BLaER1 (cell line): ENCODE results near the gene ADAM15.

Experiments used
- H3K27ac ChIP-seq: shearing (Covaris generic); formaldehyde crosslinking; 2 replicates; pipeline ENCODE4 v1.8.1; 2022
- H3K27me3 ChIP-seq: shearing (Covaris generic); formaldehyde crosslinking; 2 replicates; pipeline ENCODE4 v1.8.1; 2022
- H3K36me3 ChIP-seq: shearing (Covaris generic); formaldehyde crosslinking; 2 replicates; pipeline ENCODE4 v1.8.1; 2022
- H3K4me1 ChIP-seq: shearing (Covaris generic); formaldehyde crosslinking; 2 replicates; pipeline ENCODE4 v1.8.1; 2022
- H3K4me2 ChIP-seq: shearing (Covaris generic); formaldehyde crosslinking; 2 replicates; pipeline ENCODE4 v1.8.1; 2022
- H3K4me3 ChIP-seq: shearing (Covaris generic); formaldehyde crosslinking; 2 replicates; pipeline ENCODE4 v1.8.1; 2022
- H3K9ac ChIP-seq: shearing (Covaris generic); formaldehyde crosslinking; 2 replicates; pipeline ENCODE4 v1.8.1; 2022
- H3K9me3 ChIP-seq: shearing (Covaris generic); formaldehyde crosslinking; 2 replicates; pipeline ENCODE4 v1.8.1; 2022
- H4K20me1 ChIP-seq: shearing (Covaris generic); formaldehyde crosslinking; 2 replicates; pipeline ENCODE4 v1.8.1; 2022
- Cebpa-rat ChIP-seq: shearing (Covaris generic); IDR thresholded peaks from 2 replicates; pipeline ENCODE4 v1.8.1; 2022

The ADAM15 gene

DNA sequence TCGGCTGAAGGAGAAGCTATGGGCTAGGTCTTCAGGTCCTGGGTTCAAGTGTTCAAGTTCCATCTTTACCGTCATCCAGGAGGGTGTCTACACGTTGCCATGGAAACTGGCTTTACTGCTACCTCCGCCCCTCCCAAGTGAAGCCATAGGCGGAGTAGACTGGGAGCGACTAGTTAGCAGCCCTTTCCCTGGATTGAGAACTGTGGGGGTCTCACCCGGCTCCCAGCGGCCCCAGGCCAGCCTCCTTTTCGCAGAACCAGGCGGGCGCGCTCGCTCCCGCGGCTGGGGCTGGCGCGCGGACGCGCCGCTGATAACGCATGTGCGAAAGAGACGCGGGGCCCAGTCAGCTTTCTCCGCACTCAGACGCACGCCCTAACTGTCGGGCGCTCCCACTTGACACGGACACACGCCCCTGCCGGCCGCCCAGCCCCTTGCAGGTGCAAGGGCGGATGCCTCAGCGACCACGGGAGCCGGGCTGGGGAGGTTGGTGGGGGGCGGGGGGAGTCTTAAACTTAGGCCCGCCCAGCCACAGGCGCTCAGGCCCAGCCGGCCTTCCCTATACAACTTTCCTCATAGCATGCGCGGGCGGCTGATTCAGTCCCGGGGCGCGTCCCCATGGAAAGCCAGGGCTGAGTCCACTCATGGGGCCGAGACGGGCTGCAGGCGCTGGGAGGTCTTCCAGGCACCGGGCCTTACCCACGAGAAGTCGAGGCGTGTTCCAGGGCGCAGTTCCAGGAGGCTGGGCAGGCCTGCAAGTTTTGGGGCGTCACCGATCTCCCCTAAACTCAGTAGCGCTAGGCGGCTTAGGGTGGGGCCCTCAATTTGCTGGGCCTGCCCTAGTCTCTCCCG is 19.8 kb downstream of the ADAM15 start:
- no peaks in the 10 kb centered on the region for H3K27me3 ChIP-seq
- H4K20me1 ChIP-seq = peaks cover 15% of the 10 kb centered on the region
- H3K9ac ChIP-seq = peak overlapping the region; percentile 77
- H3K9me3 ChIP-seq = no peaks in the 10 kb centered on the region
- peak overlapping the region; percentile 62 for H3K4me3 ChIP-seq
- peak overlapping the region; percentile 93 for H3K27ac ChIP-seq
- peaks cover 100% of the 10 kb centered on the region for H3K4me1 ChIP-seq
- H3K4me2 ChIP-seq = peak overlapping the region; percentile 100
- TF ChIP-seq Cebpa-rat = no peak
- H3K36me3 ChIP-seq = peaks cover 36% of the 10 kb centered on the region

DNA sequence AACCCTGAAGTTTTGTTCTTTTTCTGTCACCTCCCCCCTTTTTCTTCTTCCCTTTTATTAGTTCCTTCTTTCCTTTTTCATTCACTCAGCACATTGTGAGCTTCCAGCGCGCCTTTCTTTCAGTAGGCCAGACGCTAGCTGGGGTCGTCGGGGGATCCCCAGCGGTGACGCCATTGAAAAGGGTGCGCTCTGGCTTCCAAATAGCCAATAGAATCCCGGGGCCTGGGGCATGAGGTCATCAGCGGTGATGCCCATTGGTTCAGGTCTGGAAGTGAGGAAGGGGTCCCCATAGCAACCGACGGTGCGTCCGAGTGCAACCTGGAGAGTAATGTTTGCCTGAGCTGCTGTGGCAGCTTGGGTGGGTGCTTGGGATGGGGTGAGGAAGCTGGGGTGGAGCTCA is 20.6 kb downstream of the ADAM15 start:
- peak overlapping the region; percentile 77 for H3K9ac ChIP-seq
- H3K9me3 ChIP-seq = no peaks in the 10 kb centered on the region
- peak overlapping the region; percentile 93 for H3K27ac ChIP-seq
- peaks cover 7% of the 10 kb centered on the region for H4K20me1 ChIP-seq
- peaks cover 100% of the 10 kb centered on the region for H3K4me1 ChIP-seq
- H3K36me3 ChIP-seq = peaks cover 28% of the 10 kb centered on the region
- no peak for TF ChIP-seq Cebpa-rat
- H3K4me2 ChIP-seq = peak overlapping the region; percentile 100
- peak overlapping the region; percentile 62 for H3K4me3 ChIP-seq
- H3K27me3 ChIP-seq = no peaks in the 10 kb centered on the region

DNA sequence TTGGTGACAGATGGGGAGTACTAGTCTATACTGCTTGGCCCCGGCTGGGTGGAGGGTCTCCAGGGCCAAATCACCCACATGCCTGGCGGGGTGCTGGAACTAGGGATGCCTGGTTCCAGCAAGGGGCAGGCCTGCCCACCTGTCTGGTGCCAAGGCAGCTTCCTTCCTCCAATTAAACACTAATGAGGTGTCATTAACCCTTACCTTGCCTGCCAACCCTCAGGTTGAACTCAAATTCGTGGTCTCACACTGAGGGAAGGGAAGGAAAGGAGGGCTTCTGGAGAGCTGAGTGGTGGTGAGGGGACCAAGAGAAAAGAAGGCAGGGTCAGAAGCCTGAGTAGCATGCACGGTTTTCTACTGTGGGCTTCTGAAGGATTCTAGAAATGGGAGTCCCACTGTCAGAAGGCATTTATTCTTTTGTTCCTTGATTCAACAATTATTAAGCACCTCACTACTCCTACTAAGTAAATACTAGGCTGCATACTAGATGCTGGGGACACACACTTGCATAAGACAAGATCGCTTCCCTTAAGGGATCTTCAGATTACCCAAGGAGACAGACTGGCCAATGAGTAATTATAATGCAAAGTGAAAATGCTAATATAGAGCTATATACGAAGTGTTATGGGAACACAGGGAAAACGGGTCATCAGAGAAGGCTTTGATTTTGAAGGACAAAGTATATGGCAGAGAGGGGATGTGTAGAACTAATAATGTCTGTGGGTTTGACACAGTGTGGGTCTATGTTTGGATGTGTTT is 21.6 kb downstream of the ADAM15 start:
- H3K4me3 ChIP-seq = no peak overlapping the region; the same call in 1 of the 2 replicates
- H3K27ac ChIP-seq = peak overlapping the region; percentile 93
- no peak for TF ChIP-seq Cebpa-rat
- peak overlapping the region; percentile 77 for H3K9ac ChIP-seq
- no peaks in the 10 kb centered on the region for H3K27me3 ChIP-seq
- H3K36me3 ChIP-seq = peaks cover 18% of the 10 kb centered on the region
- no peaks in the 10 kb centered on the region for H4K20me1 ChIP-seq
- peak overlapping the region; percentile 100 for H3K4me2 ChIP-seq
- H3K9me3 ChIP-seq = no peaks in the 10 kb centered on the region
- peaks cover 100% of the 10 kb centered on the region for H3K4me1 ChIP-seq

DNA sequence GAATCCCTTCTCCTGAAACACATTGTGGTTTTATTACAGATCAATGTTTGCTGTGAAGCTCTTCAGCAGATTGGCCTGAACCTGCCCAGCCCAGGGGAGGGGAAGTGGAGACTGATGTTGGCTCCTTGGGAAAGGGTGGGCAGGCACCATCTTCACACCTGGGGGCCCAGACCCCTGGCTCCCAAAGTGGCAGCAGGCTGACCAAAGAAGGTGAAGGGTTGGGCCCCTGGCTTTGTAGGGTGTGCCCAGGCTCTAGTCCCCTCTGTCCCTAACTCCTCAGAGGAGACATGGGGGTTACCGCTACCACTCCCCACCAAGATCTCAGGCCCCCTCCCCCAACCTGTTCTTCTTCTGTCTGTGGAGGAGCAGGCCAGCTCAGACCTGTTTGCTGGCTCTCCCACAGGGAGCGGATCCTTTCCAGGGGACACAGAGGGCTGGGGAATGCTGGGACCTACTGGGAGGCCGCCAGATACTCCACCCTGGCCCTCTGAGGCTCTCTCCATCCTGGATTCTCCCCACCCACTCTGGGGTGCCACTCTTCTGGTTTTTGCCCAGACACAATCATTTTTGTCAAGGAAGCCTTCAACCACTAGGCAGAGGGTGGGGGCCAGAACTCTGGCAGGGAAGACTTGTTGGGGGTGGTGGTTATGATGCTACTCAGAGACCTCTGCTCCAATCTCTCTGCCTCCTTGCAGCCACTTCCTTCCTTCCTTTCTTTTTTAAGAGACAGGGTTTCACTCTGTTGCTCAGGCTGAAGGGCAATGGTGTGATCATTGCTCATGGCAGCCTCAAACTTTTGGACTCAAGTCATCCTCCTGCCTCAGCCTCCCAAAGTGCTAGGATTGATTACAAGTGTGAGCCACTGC is 22.5 kb downstream of the ADAM15 start:
- H4K20me1 ChIP-seq = no peaks in the 10 kb centered on the region
- H3K36me3 ChIP-seq = peaks cover 9% of the 10 kb centered on the region
- no peak for TF ChIP-seq Cebpa-rat
- peak overlapping the region; percentile 93 for H3K27ac ChIP-seq
- peak overlapping the region; percentile 100 for H3K4me2 ChIP-seq
- H3K4me1 ChIP-seq = peaks cover 100% of the 10 kb centered on the region
- peak overlapping the region; percentile 56 for H3K4me3 ChIP-seq
- no peaks in the 10 kb centered on the region for H3K9me3 ChIP-seq
- H3K27me3 ChIP-seq = no peaks in the 10 kb centered on the region
- peak overlapping the region; percentile 77 for H3K9ac ChIP-seq

DNA sequence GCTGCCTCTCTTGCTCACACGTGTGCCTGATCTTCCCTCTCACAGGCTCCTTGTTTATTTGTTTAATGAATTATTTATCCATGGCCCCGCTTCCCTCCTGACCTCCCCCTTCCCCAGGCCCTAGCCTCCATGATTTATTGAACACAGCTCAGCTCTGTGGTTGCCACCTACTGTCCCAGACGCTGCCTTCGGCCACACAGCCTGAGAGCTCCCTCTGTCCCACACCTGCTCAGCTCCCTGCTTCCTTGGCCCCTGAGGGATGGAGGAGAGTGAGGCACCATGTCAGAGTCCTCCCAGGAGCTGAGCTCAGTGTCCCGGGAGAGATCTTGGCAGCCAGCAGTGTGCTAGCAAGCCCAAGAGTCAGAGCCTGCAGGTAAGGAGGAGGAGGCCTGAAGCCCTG is 24.4 kb downstream of the ADAM15 start:
- Histone ChIP-seq H3K27me3 (peaks cover 18% of the 10 kb centered on the region), H3K9ac (peak overlapping the region; percentile 75), H3K4me1 (peaks cover 100% of the 10 kb centered on the region), H4K20me1 (peaks cover 17% of the 10 kb centered on the region), H3K9me3 (no peaks in the 10 kb centered on the region), H3K4me3 (no peak overlapping the region), H3K4me2 (peak overlapping the region; percentile 100), H3K36me3 (no peaks in the 10 kb centered on the region), H3K27ac (peak overlapping the region; percentile 75)
- no peak for TF ChIP-seq Cebpa-rat

DNA sequence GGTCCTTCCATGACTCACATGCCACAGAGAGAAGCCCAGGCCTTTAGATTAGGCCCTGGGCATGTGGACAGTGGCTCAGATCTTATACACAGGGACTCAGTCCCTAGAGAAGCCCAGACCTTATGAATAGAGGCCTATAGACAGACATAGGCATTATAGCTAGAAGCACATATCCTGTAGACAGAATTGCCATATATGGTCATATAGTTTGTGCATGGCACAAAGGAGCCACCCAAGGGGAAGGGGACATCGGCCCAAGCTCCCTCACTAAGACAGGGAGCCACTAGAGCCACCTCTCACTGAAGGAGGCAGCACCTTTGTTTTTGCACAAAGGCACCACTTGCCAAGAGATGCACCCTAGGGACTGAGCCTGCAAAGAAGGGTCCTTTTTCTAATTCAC is 25.3 kb downstream of the ADAM15 start:
- no peaks in the 10 kb centered on the region for H3K36me3 ChIP-seq
- no peaks in the 10 kb centered on the region for H3K9me3 ChIP-seq
- peaks cover 26% of the 10 kb centered on the region for H3K27me3 ChIP-seq
- peaks cover 100% of the 10 kb centered on the region for H3K4me1 ChIP-seq
- peak overlapping the region; percentile 75 for H3K27ac ChIP-seq
- no peak overlapping the region for H3K4me3 ChIP-seq
- peak overlapping the region; percentile 100 for H3K4me2 ChIP-seq
- TF ChIP-seq Cebpa-rat = no peak
- peaks cover 26% of the 10 kb centered on the region for H4K20me1 ChIP-seq
- peak overlapping the region; percentile 75; the same call in 1 of the 2 replicates for H3K9ac ChIP-seq

DNA sequence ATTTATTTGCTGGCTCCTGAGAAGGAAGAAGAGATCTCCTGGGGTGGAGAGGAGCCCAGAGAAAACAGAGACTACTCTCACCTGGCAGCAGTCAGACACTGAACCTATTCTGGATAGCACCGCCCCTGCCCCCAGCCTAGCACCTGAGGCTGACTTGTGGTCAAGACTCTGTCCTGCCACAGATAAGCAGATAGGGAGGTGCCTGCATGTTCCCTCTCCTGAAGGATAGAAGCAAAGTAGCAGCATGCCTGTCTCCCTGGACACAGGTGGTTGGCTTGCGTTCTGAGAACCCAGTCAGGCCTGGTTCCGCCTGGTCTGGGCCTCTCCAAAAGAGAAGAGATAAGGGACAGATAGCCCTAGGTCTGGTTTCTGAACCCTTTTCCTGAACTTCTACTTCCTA is 26.2 kb downstream of the ADAM15 start:
- peaks cover 36% of the 10 kb centered on the region for H3K27me3 ChIP-seq
- peak overlapping the region; percentile 100 for H3K4me2 ChIP-seq
- H3K36me3 ChIP-seq = no peaks in the 10 kb centered on the region
- H4K20me1 ChIP-seq = peaks cover 35% of the 10 kb centered on the region
- peak overlapping the region; percentile 75 for H3K9ac ChIP-seq
- H3K4me3 ChIP-seq = no peak overlapping the region
- peaks cover 100% of the 10 kb centered on the region for H3K4me1 ChIP-seq
- no peaks in the 10 kb centered on the region for H3K9me3 ChIP-seq
- H3K27ac ChIP-seq = peak overlapping the region; percentile 75
- TF ChIP-seq Cebpa-rat = no peak

GRCh38 chr1:155077758-155078445 is 26.8 kb downstream of the ADAM15 start:
- Histone ChIP-seq H3K9ac (peak overlapping the region; percentile 75), H4K20me1 (peaks cover 41% of the 10 kb centered on the region), H3K36me3 (no peaks in the 10 kb centered on the region), H3K4me1 (peaks cover 100% of the 10 kb centered on the region), H3K9me3 (no peaks in the 10 kb centered on the region), H3K27ac (0 out of 2 replicates have a peak overlapping the region, but pooled peaks have one; percentile 75), H3K4me2 (peak overlapping the region; percentile 100), H3K27me3 (peaks cover 41% of the 10 kb centered on the region), H3K4me3 (peak overlapping the region; percentile 70; the same call in 1 of the 2 replicates)
- TF ChIP-seq Cebpa-rat = no peak
